GM13976 (cell line): ENCODE data around the gene GRP.

Source experiments
- DNase-seq: peaks from one replicate; pipeline ENCODE4 v3.0.0; 2012; ENCODE audit warnings: low spot score
- in situ Hi-C: fragments of 300-500 bp; cut with MboI; formaldehyde crosslinking; loops from one replicate; pipeline ENCODE4 v1.12.0; 2022; ENCODE audit warnings: low sequenced_read_pairs, mixed read lengths, inconsistent platforms; ENCODE audit not compliant: unreplicated experiment
- TF ChIP-seq, protein P1 (sequence below): IDR thresholded peaks from 2 replicates; pipeline ENCODE4 v1.5.1; 2012; ENCODE audit warnings: borderline replicate concordance, mild to moderate bottlenecking; ENCODE audit not compliant: insufficient read depth; ENCODE audit errors: extremely low read depth, missing control alignments, control extremely low read depth

The GRP gene

DNA sequence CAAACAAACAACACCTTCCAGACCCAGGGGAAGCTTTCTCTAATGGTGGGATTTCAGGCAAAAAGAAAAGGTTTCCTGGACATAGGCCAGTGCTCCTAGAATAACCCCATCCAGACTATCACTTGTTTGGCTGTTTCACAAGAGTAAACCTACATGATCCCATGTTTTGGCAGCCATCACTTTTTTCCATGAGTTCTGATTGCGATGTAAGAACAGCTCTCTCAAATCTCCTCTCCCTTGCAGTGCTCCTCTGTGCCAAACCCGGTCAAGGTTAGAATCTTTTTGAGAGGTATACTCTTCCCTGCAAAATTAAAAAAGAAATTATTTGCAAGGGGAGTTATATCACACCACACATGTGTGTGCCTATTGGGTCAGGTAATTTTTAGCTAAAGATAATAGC is 11.9 kb downstream of the GRP start:
- no peak for DNase-seq
- in situ Hi-C loops, result no loop called here

GRCh38 chr18:59232309-59233016 is 12.5 kb downstream of the GRP start:
- DNase-seq, result no peak
- in situ Hi-C loops, result no loop called here
- TF ChIP-seq, protein P1, sequence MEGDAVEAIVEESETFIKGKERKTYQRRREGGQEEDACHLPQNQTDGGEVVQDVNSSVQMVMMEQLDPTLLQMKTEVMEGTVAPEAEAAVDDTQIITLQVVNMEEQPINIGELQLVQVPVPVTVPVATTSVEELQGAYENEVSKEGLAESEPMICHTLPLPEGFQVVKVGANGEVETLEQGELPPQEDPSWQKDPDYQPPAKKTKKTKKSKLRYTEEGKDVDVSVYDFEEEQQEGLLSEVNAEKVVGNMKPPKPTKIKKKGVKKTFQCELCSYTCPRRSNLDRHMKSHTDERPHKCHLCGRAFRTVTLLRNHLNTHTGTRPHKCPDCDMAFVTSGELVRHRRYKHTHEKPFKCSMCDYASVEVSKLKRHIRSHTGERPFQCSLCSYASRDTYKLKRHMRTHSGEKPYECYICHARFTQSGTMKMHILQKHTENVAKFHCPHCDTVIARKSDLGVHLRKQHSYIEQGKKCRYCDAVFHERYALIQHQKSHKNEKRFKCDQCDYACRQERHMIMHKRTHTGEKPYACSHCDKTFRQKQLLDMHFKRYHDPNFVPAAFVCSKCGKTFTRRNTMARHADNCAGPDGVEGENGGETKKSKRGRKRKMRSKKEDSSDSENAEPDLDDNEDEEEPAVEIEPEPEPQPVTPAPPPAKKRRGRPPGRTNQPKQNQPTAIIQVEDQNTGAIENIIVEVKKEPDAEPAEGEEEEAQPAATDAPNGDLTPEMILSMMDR, result no peak

More for the DNA sequence above, 11.9 kb downstream of the GRP start:
- TF ChIP-seq, protein P1, result no peak

DNA sequence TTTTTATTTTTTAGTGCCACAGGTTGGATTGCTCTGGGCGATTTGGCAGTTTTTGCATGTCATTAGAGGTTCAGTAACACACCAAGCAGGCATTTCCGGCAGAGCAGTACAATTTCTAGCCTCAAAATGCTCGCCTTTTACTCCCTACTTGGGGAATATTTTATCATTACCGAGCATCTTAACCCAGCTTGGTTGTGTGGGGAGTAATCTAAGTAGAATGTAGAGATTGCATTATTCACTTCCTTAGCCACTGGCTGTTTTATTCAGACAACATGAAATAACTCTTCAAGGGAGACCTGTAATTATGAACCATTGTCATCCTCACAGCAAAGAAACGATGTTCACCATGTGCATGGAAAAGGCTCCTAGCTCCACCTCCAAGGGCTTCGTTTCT is 13.1 kb downstream of the GRP start:
- no peak for DNase-seq
- in situ Hi-C loops, result no loop called here
- TF ChIP-seq, protein P1, result no peak

- TF ChIP-seq, protein P1, result no peak
- in situ Hi-C loops, result no loop called here
- no peak for DNase-seq
These were observed 18.4 kb downstream of the GRP start for GRCh38 chr18:59238385-59238784.

GRCh38 chr18:59239642-59240041 is 19.7 kb downstream of the GRP start:
- DNase-seq, result no peak
- in situ Hi-C loops, result no loop called here
- TF ChIP-seq, protein P1, result no peak

- in situ Hi-C loops, result no loop called here
- no peak for DNase-seq
- TF ChIP-seq, protein P1, result no peak
These were observed 22.9 kb downstream of the GRP start for GRCh38 chr18:59242906-59243305.

DNA sequence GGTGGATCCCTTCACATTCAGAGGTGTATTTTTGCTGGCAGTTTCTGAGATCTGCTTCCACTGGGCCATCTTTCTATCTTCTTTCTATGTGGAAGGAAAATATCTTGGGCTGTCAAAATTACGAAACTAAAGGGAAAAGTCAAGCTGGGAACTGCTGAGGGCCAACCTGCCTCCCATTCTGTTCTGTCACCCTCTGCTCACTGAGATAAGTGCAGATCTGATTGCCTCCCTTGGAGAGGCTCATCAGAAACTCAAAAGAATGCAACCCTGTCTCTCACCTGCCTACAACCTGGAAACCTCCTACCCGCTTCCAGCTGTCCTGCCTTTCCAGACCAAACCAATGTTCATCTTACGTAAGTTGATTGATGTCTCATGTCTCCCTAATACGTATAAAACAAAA is 26.8 kb downstream of the GRP start:
- in situ Hi-C loops, result no loop called here
- DNase-seq, result no peak
- TF ChIP-seq, protein P1, result no peak
